Astrocyte (in vitro differentiated cells and primary cell): ENCODE data around the gene FLG2.

ENCODE experiments used
- CTCF ChIP-seq: IDR thresholded peaks from 2 replicates; pipeline ENCODE4 v1.5.1; 2011; ENCODE audit warnings: low read depth, mild to moderate bottlenecking, inconsistent platforms, low read length, moderate library complexity; ENCODE audit not compliant: insufficient read depth
- EZH2 ChIP-seq: IDR thresholded peaks from 2 replicates; pipeline ENCODE4 v1.6.1; 2012; ENCODE audit warnings: mild to moderate bottlenecking, low read length, inconsistent platforms; ENCODE audit not compliant: insufficient read depth

DNA sequence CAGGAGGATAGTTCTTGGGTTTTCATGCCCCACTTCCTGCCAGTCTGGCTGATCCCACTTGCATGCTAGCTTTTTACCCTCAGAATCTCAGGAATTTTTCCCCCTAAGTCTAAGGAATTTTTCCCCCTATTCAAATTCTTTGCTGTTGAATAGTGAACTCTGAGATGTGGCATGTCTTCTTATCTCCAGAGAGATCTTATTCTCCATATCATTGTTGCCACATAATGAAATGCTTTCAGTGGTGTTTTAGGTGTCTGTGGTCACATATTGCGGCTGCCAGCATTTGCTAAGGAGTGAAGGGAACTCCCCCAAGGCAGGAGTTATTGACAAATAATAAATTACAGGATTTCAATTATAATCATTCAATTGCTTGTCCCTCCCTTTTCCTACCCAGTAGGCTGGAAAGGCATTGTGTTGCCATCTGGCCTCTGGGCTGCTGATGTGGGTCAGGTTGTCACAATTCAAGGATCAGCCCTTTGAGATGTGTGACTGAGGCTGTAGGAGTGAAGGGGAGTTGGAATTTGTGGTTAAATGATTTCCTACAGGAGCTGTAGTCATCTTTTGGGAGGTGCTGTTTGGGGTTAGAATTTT, 30.9 kb downstream of the FLG2 start:
- TF ChIP-seq EZH2 (no peak), CTCF (no peak)
